ENCODE measurements around the gene SP100.
"Not testable (repeated sequence)": the region's sequence is repeated elsewhere in the genome, so short reads cannot be mapped to it uniquely, and the experiment has no call there.

SP100 gene

GRCh38 chr2:230403746-230404145, 12.3 kb upstream of the SP100 start:
- TF ChIP-seq CTCF (conservative IDR thresholded peaks at IDR 0.05), result no peak
- H3K27ac ChIP-seq, result no peak overlapping the region

GRCh38 chr2:230405824-230406223, 10.2 kb upstream of the SP100 start:
- H3K27ac ChIP-seq, result no peak overlapping the region
- TF ChIP-seq CTCF (conservative IDR thresholded peaks at IDR 0.05), result no peak

GRCh38 chr2:230408244-230408842, 7.7 kb upstream of the SP100 start:
- no peak overlapping the region for H3K27ac ChIP-seq
- no peak for TF ChIP-seq CTCF (conservative IDR thresholded peaks at IDR 0.05)

GRCh38 chr2:230409316-230409715, 6.7 kb upstream of the SP100 start:
- H3K27ac ChIP-seq, result not testable (repeated sequence)

GRCh38 chr2:230410263-230410662, 5.7 kb upstream of the SP100 start:
- no peak overlapping the region for H3K27ac ChIP-seq
- no peak for TF ChIP-seq CTCF (conservative IDR thresholded peaks at IDR 0.05)

- no peak for TF ChIP-seq CTCF (conservative IDR thresholded peaks at IDR 0.05)
- peak overlapping the region; percentile 67 for H3K27ac ChIP-seq
These were observed 5.0 kb upstream of the SP100 start for GRCh38 chr2:230410861-230411569.

GRCh38 chr2:230411570-230412370, 4.2 kb upstream of the SP100 start:
- H3K27ac ChIP-seq, result peak overlapping the region; percentile 67

More at GRCh38 chr2:230411570-230412370, 4.2 kb upstream of the SP100 start:
- no peak for TF ChIP-seq CTCF (conservative IDR thresholded peaks at IDR 0.05)

All from VCaP (cell line).